HepG2 (cell line): ENCODE measurements around the gene PTPRM.

ENCODE experiments used
- ZNF282 ChIP-seq: fragments of 450-650 bp; IDR thresholded peaks from 2 replicates; pipeline ENCODE4 v1.6.1; 2018; ENCODE audit not compliant: partially characterized antibody
- TF ChIP-seq, protein P1 (sequence below): sonication (generic); formaldehyde crosslinking; IDR thresholded peaks from 2 replicates; pipeline ENCODE4 v1.4.0; 2020; ENCODE audit warnings: mild to moderate bottlenecking, missing genetic modification reagents
- TF ChIP-seq, protein P2 (sequence below), 2 experiments: IDR thresholded peaks; 2 replicates each; pipeline ENCODE4 v1.6.1; 2011 to 2012; ENCODE audit warnings: low read length in 2 of 2, borderline replicate concordance in 1 of 2, low read depth in 1 of 2, mild to moderate bottlenecking in 1 of 2, moderate library complexity in 1 of 2

- TF ChIP-seq, protein P1, sequence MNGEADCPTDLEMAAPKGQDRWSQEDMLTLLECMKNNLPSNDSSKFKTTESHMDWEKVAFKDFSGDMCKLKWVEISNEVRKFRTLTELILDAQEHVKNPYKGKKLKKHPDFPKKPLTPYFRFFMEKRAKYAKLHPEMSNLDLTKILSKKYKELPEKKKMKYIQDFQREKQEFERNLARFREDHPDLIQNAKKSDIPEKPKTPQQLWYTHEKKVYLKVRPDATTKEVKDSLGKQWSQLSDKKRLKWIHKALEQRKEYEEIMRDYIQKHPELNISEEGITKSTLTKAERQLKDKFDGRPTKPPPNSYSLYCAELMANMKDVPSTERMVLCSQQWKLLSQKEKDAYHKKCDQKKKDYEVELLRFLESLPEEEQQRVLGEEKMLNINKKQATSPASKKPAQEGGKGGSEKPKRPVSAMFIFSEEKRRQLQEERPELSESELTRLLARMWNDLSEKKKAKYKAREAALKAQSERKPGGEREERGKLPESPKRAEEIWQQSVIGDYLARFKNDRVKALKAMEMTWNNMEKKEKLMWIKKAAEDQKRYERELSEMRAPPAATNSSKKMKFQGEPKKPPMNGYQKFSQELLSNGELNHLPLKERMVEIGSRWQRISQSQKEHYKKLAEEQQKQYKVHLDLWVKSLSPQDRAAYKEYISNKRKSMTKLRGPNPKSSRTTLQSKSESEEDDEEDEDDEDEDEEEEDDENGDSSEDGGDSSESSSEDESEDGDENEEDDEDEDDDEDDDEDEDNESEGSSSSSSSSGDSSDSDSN (CRISPR knock-in tag), result no peak
- no peak for TF ChIP-seq ZNF282
- TF ChIP-seq, protein P2, sequence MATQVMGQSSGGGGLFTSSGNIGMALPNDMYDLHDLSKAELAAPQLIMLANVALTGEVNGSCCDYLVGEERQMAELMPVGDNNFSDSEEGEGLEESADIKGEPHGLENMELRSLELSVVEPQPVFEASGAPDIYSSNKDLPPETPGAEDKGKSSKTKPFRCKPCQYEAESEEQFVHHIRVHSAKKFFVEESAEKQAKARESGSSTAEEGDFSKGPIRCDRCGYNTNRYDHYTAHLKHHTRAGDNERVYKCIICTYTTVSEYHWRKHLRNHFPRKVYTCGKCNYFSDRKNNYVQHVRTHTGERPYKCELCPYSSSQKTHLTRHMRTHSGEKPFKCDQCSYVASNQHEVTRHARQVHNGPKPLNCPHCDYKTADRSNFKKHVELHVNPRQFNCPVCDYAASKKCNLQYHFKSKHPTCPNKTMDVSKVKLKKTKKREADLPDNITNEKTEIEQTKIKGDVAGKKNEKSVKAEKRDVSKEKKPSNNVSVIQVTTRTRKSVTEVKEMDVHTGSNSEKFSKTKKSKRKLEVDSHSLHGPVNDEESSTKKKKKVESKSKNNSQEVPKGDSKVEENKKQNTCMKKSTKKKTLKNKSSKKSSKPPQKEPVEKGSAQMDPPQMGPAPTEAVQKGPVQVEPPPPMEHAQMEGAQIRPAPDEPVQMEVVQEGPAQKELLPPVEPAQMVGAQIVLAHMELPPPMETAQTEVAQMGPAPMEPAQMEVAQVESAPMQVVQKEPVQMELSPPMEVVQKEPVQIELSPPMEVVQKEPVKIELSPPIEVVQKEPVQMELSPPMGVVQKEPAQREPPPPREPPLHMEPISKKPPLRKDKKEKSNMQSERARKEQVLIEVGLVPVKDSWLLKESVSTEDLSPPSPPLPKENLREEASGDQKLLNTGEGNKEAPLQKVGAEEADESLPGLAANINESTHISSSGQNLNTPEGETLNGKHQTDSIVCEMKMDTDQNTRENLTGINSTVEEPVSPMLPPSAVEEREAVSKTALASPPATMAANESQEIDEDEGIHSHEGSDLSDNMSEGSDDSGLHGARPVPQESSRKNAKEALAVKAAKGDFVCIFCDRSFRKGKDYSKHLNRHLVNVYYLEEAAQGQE (IDR thresholded peaks at IDR 0.05; ENCODE audit: borderline replicate concordance in 1 of 2, low read depth in 1 of 2, low read length in 2 of 2), result no peak
These were observed 856.0 kb downstream of the PTPRM start for GRCh38 chr18:8423051-8423557.
